IMR-90 (cell line): Measurements from ENCODE around the gene CFAP221.

Source experiments
- POLR2A ChIP-seq: IDR thresholded peaks from 2 replicates; pipeline ENCODE4 v1.6.1; 2012; ENCODE audit warnings: mild to moderate bottlenecking, low read depth, low read length
- RFX5 ChIP-seq: IDR thresholded peaks from 2 replicates; pipeline ENCODE4 v1.8.0; 2012; ENCODE audit warnings: low read depth, mild to moderate bottlenecking, low read length, moderate library complexity
- TF ChIP-seq, protein P1 (sequence below): conservative IDR thresholded peaks from 2 replicates; pipeline ENCODE4 v1.5.1; 2012; ENCODE audit warnings: mild to moderate bottlenecking, low read depth, low read length, improper control_type of control experiment

DNA sequence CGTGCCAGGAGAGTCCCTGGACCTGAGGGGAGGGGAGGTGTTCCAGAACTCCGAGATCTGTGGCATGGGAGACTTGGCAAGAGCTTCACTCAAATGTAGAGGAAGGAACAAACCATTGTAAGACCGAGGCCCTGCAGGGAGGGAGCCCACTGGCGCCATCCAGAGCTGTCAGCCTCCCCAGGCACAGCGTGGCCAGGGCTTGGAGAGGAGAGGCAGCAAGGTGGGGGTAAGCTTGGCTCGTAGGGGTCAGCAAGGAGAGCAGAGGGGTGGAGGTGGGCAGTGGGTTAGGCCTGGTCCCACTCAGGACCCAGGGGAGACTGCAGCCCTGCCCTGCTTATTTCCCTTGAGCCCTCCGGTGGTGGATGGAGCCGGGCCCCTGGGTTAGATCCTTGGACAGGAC is 138.3 kb downstream of the CFAP221 start:
- TF ChIP-seq POLR2A: no peak
- TF ChIP-seq, protein P1, sequence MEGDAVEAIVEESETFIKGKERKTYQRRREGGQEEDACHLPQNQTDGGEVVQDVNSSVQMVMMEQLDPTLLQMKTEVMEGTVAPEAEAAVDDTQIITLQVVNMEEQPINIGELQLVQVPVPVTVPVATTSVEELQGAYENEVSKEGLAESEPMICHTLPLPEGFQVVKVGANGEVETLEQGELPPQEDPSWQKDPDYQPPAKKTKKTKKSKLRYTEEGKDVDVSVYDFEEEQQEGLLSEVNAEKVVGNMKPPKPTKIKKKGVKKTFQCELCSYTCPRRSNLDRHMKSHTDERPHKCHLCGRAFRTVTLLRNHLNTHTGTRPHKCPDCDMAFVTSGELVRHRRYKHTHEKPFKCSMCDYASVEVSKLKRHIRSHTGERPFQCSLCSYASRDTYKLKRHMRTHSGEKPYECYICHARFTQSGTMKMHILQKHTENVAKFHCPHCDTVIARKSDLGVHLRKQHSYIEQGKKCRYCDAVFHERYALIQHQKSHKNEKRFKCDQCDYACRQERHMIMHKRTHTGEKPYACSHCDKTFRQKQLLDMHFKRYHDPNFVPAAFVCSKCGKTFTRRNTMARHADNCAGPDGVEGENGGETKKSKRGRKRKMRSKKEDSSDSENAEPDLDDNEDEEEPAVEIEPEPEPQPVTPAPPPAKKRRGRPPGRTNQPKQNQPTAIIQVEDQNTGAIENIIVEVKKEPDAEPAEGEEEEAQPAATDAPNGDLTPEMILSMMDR: no peak
- no peak for TF ChIP-seq RFX5
